CD1c-positive myeloid dendritic cell (primary cell): ENCODE measurements around the gene USP22.

Experiments
- DNase-seq: peaks from one replicate; pipeline ENCODE4 v3.0.0-alpha.2; 2016; ENCODE audit errors: extremely low spot score

The USP22 gene

DNA sequence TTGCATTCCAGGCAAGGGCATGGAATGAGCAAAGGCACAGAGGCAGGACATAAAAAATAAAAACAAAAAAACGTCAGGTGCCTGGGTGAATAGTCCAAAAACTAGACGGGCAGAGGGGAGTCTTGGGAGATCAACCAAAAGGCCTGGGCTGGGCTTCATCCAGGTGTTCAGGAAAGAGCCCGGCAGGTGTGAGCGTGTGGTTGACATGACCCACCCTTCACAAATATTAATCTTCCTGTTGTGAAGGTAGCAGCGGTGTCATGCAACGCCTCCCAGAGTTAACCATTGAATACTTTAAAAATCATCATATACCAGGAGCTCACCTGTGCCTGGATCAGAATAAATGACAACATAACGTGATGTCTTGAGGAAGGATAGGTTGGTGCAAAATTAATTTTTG is 90.6 kb downstream of the USP22 start:
- DNase-seq = no peak
